GM18498 (cell line): ENCODE measurements around the gene CBLN3.
"Not testable (repeated sequence)": the region's sequence is repeated elsewhere in the genome, so short reads cannot be mapped to it uniquely, and the experiment has no call there.

Experiments used
- ATAC-seq: cut with Tn5 transposase; IDR thresholded peaks from one replicate; pipeline ENCODE4 v1.9.1; 2021; ENCODE audit warnings: mild to moderate bottlenecking, moderate library complexity; ENCODE audit not compliant: unreplicated experiment

CBLN3 gene

GRCh38 chr14:24429395-24430142, at the start of gene CBLN3, which contains the start of gene KHNYN:
CBLN3 (minus strand) TSS chr14:24429668; CDS start chr14:24429054, 614 bp downstream.
KHNYN (plus strand) TSS chr14:24429954; CDS start chr14:24430731, 777 bp downstream.
- ATAC-seq, result peak; percentile 88

DNA sequence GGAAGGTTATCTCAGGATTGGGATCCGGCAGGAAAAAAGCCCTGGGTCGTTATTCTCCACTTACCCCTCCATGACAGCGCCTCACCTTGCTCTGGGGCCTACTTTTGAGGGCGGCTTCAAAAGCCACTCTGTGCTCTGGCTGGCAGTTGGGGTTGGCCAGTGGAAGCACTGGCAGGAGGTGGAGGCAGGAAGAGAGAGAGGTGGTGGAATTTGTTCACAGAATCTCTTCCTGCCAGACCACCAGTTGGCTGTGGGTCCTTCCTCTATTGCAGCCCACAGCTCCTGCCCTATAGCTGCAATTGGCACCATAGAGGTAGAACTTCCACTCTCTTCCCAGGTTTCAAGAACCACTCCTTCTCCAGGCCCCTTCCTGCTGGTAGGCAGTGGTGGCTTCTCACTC, 45.8 kb upstream of the CBLN3 start:
- no peak for ATAC-seq

- no peak for ATAC-seq
These were observed 43.7 kb upstream of the CBLN3 start for GRCh38 chr14:24473211-24473610.

- not testable (repeated sequence) for ATAC-seq
These were observed 41.0 kb upstream of the CBLN3 start for GRCh38 chr14:24470450-24470849.

- no peak for ATAC-seq
These were observed 36.3 kb upstream of the CBLN3 start for GRCh38 chr14:24465805-24466204.

DNA sequence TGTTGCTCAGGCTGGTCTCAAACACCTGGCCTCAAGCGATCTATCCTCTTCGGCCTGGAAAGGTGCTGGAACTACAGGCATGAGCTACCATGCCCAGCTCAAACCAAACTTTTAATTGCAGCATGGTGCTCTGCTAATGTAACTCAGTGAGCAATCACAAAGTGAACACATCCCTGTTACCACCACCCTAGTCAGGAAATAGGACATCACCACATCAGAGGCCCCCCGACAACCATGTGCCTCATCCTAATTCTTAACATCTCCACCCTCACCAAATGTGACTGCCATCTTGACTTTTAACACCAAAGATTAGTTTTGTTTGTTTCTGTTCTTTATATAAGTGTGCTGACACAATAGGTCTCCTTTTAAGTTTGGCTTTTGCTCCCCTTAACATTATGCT, 35.9 kb upstream of the CBLN3 start:
- no peak for ATAC-seq

DNA sequence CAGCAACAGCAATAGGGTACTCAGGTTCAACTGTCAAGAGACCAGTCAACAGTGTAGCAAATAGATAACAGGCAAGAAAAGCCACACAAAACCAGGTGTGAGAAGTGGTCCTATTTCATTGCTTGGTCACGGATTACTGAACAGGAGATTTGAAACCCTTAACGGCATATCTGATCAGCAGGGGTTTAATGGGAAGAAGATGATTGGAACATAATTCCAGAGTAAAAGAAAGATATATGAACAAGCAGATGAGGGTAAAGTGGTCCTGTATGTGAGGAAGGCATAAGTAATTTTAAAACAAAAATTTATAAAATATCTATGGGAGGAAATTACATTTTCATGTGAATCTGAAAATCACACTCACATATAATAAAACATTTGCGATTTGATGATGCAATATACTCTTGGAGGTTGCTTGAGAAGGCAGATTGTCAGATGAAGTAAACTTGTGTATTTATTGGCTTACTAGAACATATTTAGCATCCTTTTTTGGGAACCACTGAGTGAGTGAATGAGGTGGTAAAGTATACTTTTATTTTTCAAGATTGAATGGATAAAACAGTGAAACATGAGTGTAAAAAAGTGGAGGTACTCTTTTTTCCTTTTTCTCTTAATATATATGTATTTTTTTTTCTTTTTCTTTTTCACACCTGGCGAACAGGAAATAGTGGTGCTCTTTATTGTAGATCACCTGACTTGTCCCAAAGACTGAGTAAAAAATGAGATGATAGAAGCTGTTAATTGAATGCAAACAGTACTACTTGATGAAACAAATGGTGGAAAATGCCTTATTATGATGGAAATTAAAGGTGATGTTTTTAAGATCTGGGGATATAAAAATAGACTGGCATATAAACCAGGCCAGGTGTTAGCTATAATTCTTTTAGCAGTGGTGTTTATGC, 34.7 kb upstream of the CBLN3 start:
- ATAC-seq, result no peak

- no peak for ATAC-seq
These were observed 33.8 kb upstream of the CBLN3 start for GRCh38 chr14:24463017-24463883.

DNA sequence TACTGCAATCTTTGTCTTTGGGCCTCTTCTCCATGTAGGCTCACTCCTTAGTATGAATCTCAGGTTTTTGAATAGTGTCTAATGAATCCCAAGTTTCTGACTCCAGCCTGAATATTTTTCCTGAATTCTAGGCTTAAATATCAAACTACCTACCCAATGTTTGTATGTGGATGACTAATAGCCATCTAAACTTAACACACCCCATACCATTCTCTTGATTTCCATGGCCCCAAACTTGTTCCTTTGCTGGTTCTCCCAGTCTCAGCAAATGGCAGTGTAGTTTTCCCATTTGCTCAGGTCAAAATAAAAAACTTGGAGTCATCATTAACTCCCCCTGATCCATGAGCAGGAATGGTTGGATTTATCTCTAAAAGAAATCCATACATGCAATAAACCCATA, 31.9 kb upstream of the CBLN3 start:
- ATAC-seq, result no peak

GRCh38 chr14:24459331-24459730, 29.9 kb upstream of the CBLN3 start:
- no peak for ATAC-seq

- ATAC-seq, result no peak
These were observed 29.3 kb upstream of the CBLN3 start for GRCh38 chr14:24458736-24459135.

DNA sequence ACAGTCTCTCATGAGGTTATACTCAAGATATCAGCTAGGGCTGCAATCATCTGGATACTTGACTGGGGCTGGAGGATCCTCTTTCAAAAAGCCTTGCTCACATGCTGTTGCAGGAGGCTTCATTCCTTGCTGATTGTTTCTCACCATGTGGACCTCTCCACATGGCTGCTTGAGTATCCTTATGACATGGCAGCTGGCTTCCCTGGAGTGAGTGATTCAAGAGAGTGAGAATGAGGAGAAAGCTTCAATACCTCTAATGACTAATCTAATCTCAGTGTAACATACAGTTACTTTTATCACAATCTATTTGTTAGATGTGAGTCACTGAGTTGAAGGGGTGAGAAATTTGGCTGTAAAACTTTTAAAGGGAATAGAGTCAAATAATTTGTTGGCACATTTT, 27.5 kb upstream of the CBLN3 start:
- no peak for ATAC-seq

DNA sequence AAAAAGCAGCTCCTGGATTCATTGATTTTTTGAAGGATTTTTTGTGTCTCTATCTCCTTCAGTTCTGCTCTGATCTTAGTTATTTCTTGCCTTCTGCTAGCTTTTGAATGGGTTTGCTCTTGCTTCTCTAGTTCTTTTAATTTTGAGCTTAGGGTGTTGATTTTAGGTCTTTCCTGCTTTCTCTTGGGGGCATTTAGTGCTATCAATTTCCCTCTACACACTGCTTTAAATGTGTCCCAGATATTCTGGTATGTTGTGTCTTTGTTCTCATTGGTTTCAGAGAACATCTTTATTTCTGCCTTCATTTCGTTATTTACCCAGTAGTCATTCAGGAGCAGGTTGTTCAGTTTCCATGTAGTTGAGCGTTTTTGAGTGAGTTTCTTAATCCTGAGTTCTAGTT, 21.4 kb upstream of the CBLN3 start:
- ATAC-seq, result not testable (repeated sequence)

GRCh38 chr14:24443053-24443665, 13.7 kb upstream of the CBLN3 start:
- ATAC-seq, result no peak

- peak; percentile 90 for ATAC-seq
These were observed 13.0 kb upstream of the CBLN3 start, which contains the start of gene SDR39U1 for GRCh38 chr14:24442240-24443052. SDR39U1 (minus strand) TSS chr14:24442776; CDS start chr14:24442769, 7 bp downstream.

DNA sequence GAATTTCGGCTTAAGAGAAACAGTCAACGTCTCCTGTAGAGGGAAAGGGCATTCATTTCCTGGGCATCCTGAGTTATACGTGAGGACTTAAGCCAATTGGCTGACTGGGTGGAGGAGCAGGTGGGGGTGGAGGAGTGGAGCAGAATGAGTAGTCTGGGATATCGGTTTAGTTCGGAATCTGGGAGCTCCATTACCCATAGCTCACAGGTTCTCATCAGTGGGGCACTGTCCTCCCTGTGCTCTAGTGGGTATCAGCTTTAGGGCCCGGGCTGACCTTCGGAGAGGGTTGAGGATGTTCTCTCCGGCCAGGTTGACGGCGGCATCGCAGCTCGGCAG, 12.4 kb upstream of the CBLN3 start:
- no peak for ATAC-seq

GRCh38 chr14:24441485-24441884, 12.0 kb upstream of the CBLN3 start:
- ATAC-seq, result no peak

DNA sequence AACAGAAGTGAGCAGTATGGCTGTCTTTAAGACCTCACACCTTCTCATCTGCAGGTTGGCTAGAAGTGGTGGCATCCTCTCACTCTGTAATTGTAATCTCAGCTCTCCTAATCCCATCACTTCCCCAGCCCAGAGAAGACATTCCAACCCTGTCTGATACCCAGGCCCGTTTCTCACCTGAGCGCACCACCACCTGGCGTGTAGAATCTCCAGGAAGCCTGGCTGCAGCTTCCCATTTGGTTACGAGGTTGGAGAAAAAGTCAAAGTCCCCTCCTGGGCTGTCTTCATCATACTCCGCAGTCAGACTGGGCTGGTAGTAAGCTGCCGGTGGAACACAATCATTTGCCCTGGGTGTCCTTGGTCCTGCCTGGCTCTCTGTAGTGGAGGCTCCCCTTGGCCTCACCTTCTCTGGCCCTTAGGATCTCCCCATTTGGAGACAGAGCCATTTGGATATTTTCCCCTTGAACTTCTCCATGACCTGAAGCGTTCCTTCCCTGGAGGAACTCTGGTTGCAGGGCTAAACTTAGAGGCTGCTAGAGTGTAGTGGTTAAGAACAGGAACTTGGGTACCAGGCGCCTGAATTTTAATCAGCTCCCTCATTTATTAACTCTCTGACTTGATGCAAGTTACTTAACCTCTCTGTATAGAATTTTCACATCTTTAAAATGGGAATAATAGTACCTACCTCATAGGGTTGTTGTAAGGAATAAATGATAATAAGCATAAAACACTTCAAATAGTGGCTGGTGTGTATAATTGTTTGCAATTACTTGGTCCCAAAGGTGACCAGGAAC, 11.3 kb upstream of the CBLN3 start:
- ATAC-seq, result no peak
